Measurements from ENCODE around the gene ABHD14A.

DNA sequence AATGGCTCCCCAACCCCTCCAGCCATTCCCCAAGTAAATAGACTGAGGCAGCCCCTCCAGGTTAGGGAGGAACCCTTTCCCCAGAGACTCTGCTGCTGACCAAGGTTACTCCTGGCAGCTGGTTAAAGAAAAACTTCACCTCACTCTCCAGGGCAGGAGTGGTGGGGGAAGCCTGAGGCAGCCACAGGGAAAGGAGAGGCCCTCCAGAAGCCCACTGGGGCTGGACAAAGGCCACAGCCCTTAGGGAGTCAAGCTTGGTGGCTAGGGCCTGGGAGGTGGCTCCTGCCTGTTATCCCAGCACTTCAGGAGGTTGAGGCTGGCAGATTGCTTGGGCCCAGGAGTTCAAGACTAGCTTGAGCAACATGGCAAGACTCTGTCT lies 9.4 kb downstream of the ABHD14A start:
- TF ChIP-seq, protein P1, sequence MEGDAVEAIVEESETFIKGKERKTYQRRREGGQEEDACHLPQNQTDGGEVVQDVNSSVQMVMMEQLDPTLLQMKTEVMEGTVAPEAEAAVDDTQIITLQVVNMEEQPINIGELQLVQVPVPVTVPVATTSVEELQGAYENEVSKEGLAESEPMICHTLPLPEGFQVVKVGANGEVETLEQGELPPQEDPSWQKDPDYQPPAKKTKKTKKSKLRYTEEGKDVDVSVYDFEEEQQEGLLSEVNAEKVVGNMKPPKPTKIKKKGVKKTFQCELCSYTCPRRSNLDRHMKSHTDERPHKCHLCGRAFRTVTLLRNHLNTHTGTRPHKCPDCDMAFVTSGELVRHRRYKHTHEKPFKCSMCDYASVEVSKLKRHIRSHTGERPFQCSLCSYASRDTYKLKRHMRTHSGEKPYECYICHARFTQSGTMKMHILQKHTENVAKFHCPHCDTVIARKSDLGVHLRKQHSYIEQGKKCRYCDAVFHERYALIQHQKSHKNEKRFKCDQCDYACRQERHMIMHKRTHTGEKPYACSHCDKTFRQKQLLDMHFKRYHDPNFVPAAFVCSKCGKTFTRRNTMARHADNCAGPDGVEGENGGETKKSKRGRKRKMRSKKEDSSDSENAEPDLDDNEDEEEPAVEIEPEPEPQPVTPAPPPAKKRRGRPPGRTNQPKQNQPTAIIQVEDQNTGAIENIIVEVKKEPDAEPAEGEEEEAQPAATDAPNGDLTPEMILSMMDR (IDR thresholded peaks at IDR 0.05) = no peak
- TF ChIP-seq POLR2A (IDR thresholded peaks at IDR 0.05; ENCODE audit: low read depth) = no peak
- no peak for TF ChIP-seq POLR2AphosphoS5 (IDR thresholded peaks at IDR 0.05)
- TF ChIP-seq EP300 (IDR thresholded peaks at IDR 0.05) = no peak

Data from esophagus muscularis mucosa (tissue), 4 donors.